ENCODE measurements around the gene IFI30.

IFI30 gene

DNA sequence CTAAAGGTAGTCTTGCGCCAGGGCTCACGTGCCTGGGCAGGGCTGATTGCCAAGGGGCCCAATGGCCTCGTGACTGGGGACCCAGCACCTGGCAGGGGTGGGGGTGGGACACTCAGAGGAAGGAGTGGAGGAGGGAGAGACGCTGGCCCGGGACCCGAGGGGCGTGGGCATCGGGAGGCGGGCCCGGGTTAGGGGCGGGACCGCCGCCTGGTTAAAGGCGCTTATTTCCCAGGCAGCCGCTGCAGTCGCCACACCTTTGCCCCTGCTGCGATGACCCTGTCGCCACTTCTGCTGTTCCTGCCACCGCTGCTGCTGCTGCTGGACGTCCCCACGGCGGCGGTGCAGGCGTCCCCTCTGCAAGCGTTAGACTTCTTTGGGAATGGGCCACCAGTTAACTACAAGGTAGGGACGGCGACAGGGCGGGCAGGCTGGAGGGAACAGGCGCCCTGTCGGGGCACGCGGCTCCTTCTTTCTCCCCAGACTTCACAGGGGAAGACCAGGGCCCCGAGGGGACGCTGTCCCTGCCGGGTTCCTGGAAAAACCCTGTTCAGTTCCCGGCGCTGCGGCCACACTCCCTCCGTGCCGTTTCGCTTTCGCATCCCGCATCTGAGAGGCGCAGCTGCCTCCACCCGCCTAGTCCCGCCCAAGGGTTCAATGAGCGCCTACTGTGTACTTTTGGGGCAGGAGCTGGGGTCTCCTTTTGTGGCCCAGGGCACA, at the start of gene IFI30:
Gene IFI30 (plus strand): TSS at position 242 of the 717 bp plus-strand sequence. CDS start 29 bp downstream, at position 271.
- Histone ChIP-seq H3K36me3 (ENCODE audit: control insufficient read depth, low read depth, low read length) (no peaks in the 10 kb centered on the region), H3K4me1 (ENCODE audit: control insufficient read depth, low read depth, low read length) (no peaks in the 10 kb centered on the region), H3K27ac (ENCODE audit: low read length) (no peak within 1 kb of the TSS), H3K9me3 (ENCODE audit: control insufficient read depth, low read depth, low read length) (no peaks in the 10 kb centered on the region), H3K27me3 (ENCODE audit: control insufficient read depth, insufficient read depth, low read length) (peaks cover 20% of the 10 kb centered on the region), H3K4me3 (ENCODE audit: low read length) (peak within 1 kb of the TSS; percentile 66), H3K9ac (ENCODE audit: low read length) (peak within 1 kb of the TSS; percentile 12)

DNA sequence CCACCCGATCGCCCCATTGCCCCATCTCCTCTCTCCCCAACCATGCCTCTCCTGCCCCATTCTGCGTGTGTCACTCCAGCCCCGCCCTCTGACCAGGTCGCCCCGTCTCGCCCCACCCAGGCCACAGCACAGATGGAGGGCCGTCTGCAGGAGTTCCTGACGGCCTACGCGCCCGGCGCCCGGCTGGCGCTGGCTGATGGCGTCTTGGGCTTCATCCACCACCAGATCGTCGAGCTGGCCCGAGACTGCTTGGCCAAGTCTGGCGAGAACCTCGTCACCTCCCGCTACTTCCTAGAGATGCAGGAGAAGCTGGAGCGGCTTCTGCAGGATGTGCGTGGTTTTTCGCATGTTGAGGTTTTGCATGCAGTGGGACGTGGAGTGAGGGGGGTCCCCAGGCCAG, 49.8 kb upstream of the IFI30 start:
- Histone ChIP-seq H3K4me3 (ENCODE audit: low read length) (no peak overlapping the region), H3K27ac (ENCODE audit: low read length) (no peak overlapping the region), H3K27me3 (ENCODE audit: control insufficient read depth, insufficient read depth, low read length) (peaks cover under 1% of the 10 kb centered on the region), H3K36me3 (ENCODE audit: control insufficient read depth, low read depth, low read length) (peaks cover 15% of the 10 kb centered on the region), H3K4me1 (ENCODE audit: control insufficient read depth, low read depth, low read length) (no peaks in the 10 kb centered on the region), H3K9me3 (ENCODE audit: control insufficient read depth, low read depth, low read length) (no peaks in the 10 kb centered on the region), H3K9ac (ENCODE audit: low read length) (no peak overlapping the region)

GRCh38 chr19:18126097-18126496, 47.5 kb upstream of the IFI30 start:
- H3K4me3 ChIP-seq (ENCODE audit: low read length) = no peak overlapping the region
- H3K9ac ChIP-seq (ENCODE audit: low read length) = no peak overlapping the region
- no peaks in the 10 kb centered on the region for H3K9me3 ChIP-seq (ENCODE audit: control insufficient read depth, low read depth, low read length)
- H3K27ac ChIP-seq (ENCODE audit: low read length) = no peak overlapping the region
- H3K4me1 ChIP-seq (ENCODE audit: control insufficient read depth, low read depth, low read length) = no peaks in the 10 kb centered on the region
- H3K27me3 ChIP-seq (ENCODE audit: control insufficient read depth, insufficient read depth, low read length) = no peaks in the 10 kb centered on the region
- H3K36me3 ChIP-seq (ENCODE audit: control insufficient read depth, low read depth, low read length) = peaks cover 15% of the 10 kb centered on the region

- Histone ChIP-seq H3K4me3 (ENCODE audit: low read length) (no peak overlapping the region), H3K9me3 (ENCODE audit: control insufficient read depth, low read depth, low read length) (no peaks in the 10 kb centered on the region), H3K27me3 (ENCODE audit: control insufficient read depth, insufficient read depth, low read length) (no peaks in the 10 kb centered on the region), H3K36me3 (ENCODE audit: control insufficient read depth, low read depth, low read length) (peaks cover 12% of the 10 kb centered on the region), H3K4me1 (ENCODE audit: control insufficient read depth, low read depth, low read length) (no peaks in the 10 kb centered on the region), H3K9ac (ENCODE audit: low read length) (no peak overlapping the region), H3K27ac (ENCODE audit: low read length) (no peak overlapping the region)
Observed at GRCh38 chr19:18128044-18128443, 45.6 kb upstream of the IFI30 start.

DNA sequence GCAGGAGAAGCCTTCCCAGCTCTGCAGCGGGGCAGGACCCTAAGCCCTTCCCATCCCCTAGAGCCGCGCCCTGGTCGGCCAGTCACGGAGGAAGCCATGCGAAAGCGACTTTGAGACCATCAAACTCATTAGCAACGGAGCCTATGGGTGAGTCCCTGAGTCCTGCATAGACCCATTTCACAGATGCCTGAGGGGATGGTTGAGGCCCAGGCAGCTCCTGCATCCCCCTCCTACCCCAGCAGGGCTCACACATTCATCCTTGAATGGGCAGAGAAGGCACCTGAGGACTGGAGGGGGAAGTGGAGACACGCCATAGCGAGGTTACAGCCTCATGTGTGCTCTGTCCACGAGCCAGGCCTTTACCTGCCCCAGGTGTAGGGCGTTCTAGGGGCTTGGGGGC, 44.8 kb upstream of the IFI30 start:
- no peaks in the 10 kb centered on the region for H3K4me1 ChIP-seq (ENCODE audit: control insufficient read depth, low read depth, low read length)
- H3K9me3 ChIP-seq (ENCODE audit: control insufficient read depth, low read depth, low read length) = no peaks in the 10 kb centered on the region
- H3K4me3 ChIP-seq (ENCODE audit: low read length) = no peak overlapping the region
- no peak overlapping the region for H3K9ac ChIP-seq (ENCODE audit: low read length)
- no peaks in the 10 kb centered on the region for H3K27me3 ChIP-seq (ENCODE audit: control insufficient read depth, insufficient read depth, low read length)
- H3K36me3 ChIP-seq (ENCODE audit: control insufficient read depth, low read depth, low read length) = peaks cover 13% of the 10 kb centered on the region
- no peak overlapping the region for H3K27ac ChIP-seq (ENCODE audit: low read length)

DNA sequence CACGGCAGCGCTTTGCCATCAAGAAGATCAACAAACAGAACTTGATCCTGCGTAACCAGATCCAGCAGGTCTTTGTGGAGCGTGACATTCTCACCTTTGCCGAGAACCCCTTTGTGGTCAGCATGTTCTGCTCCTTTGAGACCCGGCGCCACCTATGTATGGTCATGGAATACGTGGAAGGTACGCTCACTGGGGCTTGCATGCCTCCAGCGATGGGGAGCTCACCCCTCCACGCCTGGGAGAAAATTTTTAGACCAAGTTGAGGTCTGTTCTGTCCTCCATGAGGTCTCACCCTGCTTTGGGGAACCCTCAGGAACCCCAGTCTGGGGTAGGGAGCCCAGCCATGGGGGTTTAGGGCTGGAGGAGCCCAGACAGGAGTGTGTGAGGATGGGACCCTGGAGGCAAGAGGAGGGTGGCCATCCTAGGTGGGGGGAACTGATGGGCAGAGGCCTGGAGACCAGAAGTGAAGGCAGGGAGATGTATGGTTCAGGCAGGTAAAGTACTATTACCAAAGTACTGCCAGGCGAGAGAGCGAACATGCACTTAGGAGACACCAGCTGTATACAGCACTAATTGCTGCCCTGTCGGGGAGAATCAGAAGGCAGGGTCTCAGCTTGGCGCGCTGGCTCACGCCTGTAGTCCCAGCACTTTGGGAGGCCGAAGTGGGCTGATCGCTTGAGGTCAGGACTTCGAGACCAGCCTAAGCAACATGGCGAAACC, 42.9 kb upstream of the IFI30 start:
- peaks cover 11% of the 10 kb centered on the region for H3K36me3 ChIP-seq (ENCODE audit: control insufficient read depth, low read depth, low read length)

GRCh38 chr19:18131841-18132596, 41.6 kb upstream of the IFI30 start:
- Histone ChIP-seq H3K4me3 (ENCODE audit: low read length) (no peak overlapping the region), H3K27me3 (ENCODE audit: control insufficient read depth, insufficient read depth, low read length) (no peaks in the 10 kb centered on the region), H3K9ac (ENCODE audit: low read length) (no peak overlapping the region), H3K4me1 (ENCODE audit: control insufficient read depth, low read depth, low read length) (no peaks in the 10 kb centered on the region), H3K27ac (ENCODE audit: low read length) (no peak overlapping the region), H3K36me3 (ENCODE audit: control insufficient read depth, low read depth, low read length) (peaks cover 11% of the 10 kb centered on the region), H3K9me3 (ENCODE audit: control insufficient read depth, low read depth, low read length) (no peaks in the 10 kb centered on the region)

More for the DNA sequence above, 42.9 kb upstream of the IFI30 start:
- Histone ChIP-seq H3K27ac (ENCODE audit: low read length) (no peak overlapping the region), H3K9ac (ENCODE audit: low read length) (no peak overlapping the region), H3K9me3 (ENCODE audit: control insufficient read depth, low read depth, low read length) (no peaks in the 10 kb centered on the region), H3K4me1 (ENCODE audit: control insufficient read depth, low read depth, low read length) (no peaks in the 10 kb centered on the region), H3K4me3 (ENCODE audit: low read length) (no peak overlapping the region), H3K27me3 (ENCODE audit: control insufficient read depth, insufficient read depth, low read length) (no peaks in the 10 kb centered on the region)

GRCh38 chr19:18135712-18136584, 37.7 kb upstream of the IFI30 start:
- no peaks in the 10 kb centered on the region for H3K4me1 ChIP-seq (ENCODE audit: control insufficient read depth, low read depth, low read length)
- no peak overlapping the region for H3K27ac ChIP-seq (ENCODE audit: low read length)
- H3K36me3 ChIP-seq (ENCODE audit: control insufficient read depth, low read depth, low read length) = peaks cover 3% of the 10 kb centered on the region
- H3K27me3 ChIP-seq (ENCODE audit: control insufficient read depth, insufficient read depth, low read length) = no peaks in the 10 kb centered on the region
- H3K9ac ChIP-seq (ENCODE audit: low read length) = no peak overlapping the region
- H3K9me3 ChIP-seq (ENCODE audit: control insufficient read depth, low read depth, low read length) = no peaks in the 10 kb centered on the region
- no peak overlapping the region for H3K4me3 ChIP-seq (ENCODE audit: low read length)

GRCh38 chr19:18137242-18137641, 36.4 kb upstream of the IFI30 start:
- no peaks in the 10 kb centered on the region for H3K4me1 ChIP-seq (ENCODE audit: control insufficient read depth, low read depth, low read length)

GRCh38 chr19:18137657-18138339, 35.8 kb upstream of the IFI30 start:
- H3K27ac ChIP-seq (ENCODE audit: low read length) = no peak overlapping the region
- H3K36me3 ChIP-seq (ENCODE audit: control insufficient read depth, low read depth, low read length) = peaks cover 7% of the 10 kb centered on the region
- no peaks in the 10 kb centered on the region for H3K27me3 ChIP-seq (ENCODE audit: control insufficient read depth, insufficient read depth, low read length)
- no peaks in the 10 kb centered on the region for H3K4me1 ChIP-seq (ENCODE audit: control insufficient read depth, low read depth, low read length)
- H3K9me3 ChIP-seq (ENCODE audit: control insufficient read depth, low read depth, low read length) = no peaks in the 10 kb centered on the region
- H3K9ac ChIP-seq (ENCODE audit: low read length) = no peak overlapping the region
- H3K4me3 ChIP-seq (ENCODE audit: low read length) = no peak overlapping the region

More at GRCh38 chr19:18137242-18137641, 36.4 kb upstream of the IFI30 start:
- no peaks in the 10 kb centered on the region for H3K9me3 ChIP-seq (ENCODE audit: control insufficient read depth, low read depth, low read length)
- peaks cover 7% of the 10 kb centered on the region for H3K36me3 ChIP-seq (ENCODE audit: control insufficient read depth, low read depth, low read length)
- no peak overlapping the region for H3K9ac ChIP-seq (ENCODE audit: low read length)
- no peak overlapping the region for H3K4me3 ChIP-seq (ENCODE audit: low read length)
- H3K27ac ChIP-seq (ENCODE audit: low read length) = no peak overlapping the region
- no peaks in the 10 kb centered on the region for H3K27me3 ChIP-seq (ENCODE audit: control insufficient read depth, insufficient read depth, low read length)

All from iPS-18a (cell line).